Activated CD4-positive, alpha-beta T cell treated with anti-CD3 and anti-CD28 coated beads, Interleukin-2, amount 10 ng/mL, durations not matched to agents 7 days and 5 days (primary cell): ENCODE data around the gene MOB3B. TPM values are rescaled to one million over a fixed set of nuclear protein-coding genes. Genes with fewer than 3 reads are reported as not detected.

Experiments used
- CTCF ChIA-PET: fragments of 350-600 bp; sonication (Branson Sonifier 250); formaldehyde crosslinking; loops from one replicate; lab custom pipeline; 2021; ENCODE audit warnings: antibody characterized with exemption; lab: Charles Lee
- POLR2A ChIA-PET: fragments of 350-600 bp; sonication (Branson Sonifier 250); formaldehyde crosslinking; loops from one replicate; lab custom pipeline; 2021; ENCODE audit warnings: antibody characterized with exemption; lab: Charles Lee
- DNase-seq: peaks from one replicate; pipeline ENCODE4 v3.0.0-alpha.2; 2020
- H3K27ac Mint-ChIP-seq: one replicate; pipeline ENCODE4 v1.8.0; 2021; ENCODE audit warnings: mild to moderate bottlenecking, moderate library complexity, mixed read lengths
- H3K27me3 Mint-ChIP-seq: one replicate; pipeline ENCODE4 v1.8.0; 2021; ENCODE audit warnings: mixed read lengths
- H3K36me3 Mint-ChIP-seq: one replicate; pipeline ENCODE4 v1.8.0; 2021; ENCODE audit warnings: low read depth, mixed read lengths
- H3K4me1 Mint-ChIP-seq: one replicate; pipeline ENCODE4 v1.8.0; 2021; ENCODE audit warnings: mixed read lengths
- H3K4me3 Mint-ChIP-seq: one replicate; pipeline ENCODE4 v1.8.0; 2021; ENCODE audit warnings: mild to moderate bottlenecking, moderate library complexity, mixed read lengths
- H3K9me3 Mint-ChIP-seq: one replicate; pipeline ENCODE4 v1.8.0; 2021; ENCODE audit warnings: mixed read lengths
- total RNA-seq, 2 experiments: library from RNA; stranded (reverse); gene quantifications; one replicate each; pipeline ENCODE4 v1.2.3, GENCODE V29; 2021

MOB3B gene
- total RNA-seq, 2 experiments from 2014 or later = 0.62 to 0.71 TPM

- H3K9me3 Mint-ChIP-seq = no peaks in the 10 kb centered on the region
- CTCF ChIA-PET = no interaction called here
- no peaks in the 10 kb centered on the region for H3K4me1 Mint-ChIP-seq
- H3K27ac Mint-ChIP-seq = no peak overlapping the region
- POLR2A ChIA-PET = no interaction called here
- DNase-seq = no peak
- H3K27me3 Mint-ChIP-seq = no peaks in the 10 kb centered on the region
- no peaks in the 10 kb centered on the region for H3K36me3 Mint-ChIP-seq
- no peak overlapping the region for H3K4me3 Mint-ChIP-seq
Measured at GRCh38 chr9:27412081-27412480, 117.5 kb downstream of the MOB3B start.

GRCh38 chr9:27408482-27408881 is 121.1 kb downstream of the MOB3B start:
- H3K27ac Mint-ChIP-seq = no peak overlapping the region
- no peak for DNase-seq
- ChIA-PET CTCF (no interaction called here), POLR2A (no interaction called here)
- no peak overlapping the region for H3K4me3 Mint-ChIP-seq
- no peaks in the 10 kb centered on the region for H3K27me3 Mint-ChIP-seq
- H3K9me3 Mint-ChIP-seq = peaks cover 4% of the 10 kb centered on the region
- no peaks in the 10 kb centered on the region for H3K4me1 Mint-ChIP-seq
- no peaks in the 10 kb centered on the region for H3K36me3 Mint-ChIP-seq

GRCh38 chr9:27408001-27408400 is 121.6 kb downstream of the MOB3B start:
- CTCF ChIA-PET = no interaction called here
- Mint-ChIP-seq H3K36me3 (no peaks in the 10 kb centered on the region), H3K9me3 (peaks cover 4% of the 10 kb centered on the region), H3K4me3 (no peak overlapping the region), H3K27ac (no peak overlapping the region), H3K27me3 (no peaks in the 10 kb centered on the region), H3K4me1 (no peaks in the 10 kb centered on the region)
- POLR2A ChIA-PET = no interaction called here
- no peak for DNase-seq

- Mint-ChIP-seq H3K9me3 (peaks cover 4% of the 10 kb centered on the region), H3K4me1 (no peaks in the 10 kb centered on the region), H3K4me3 (no peak overlapping the region), H3K36me3 (no peaks in the 10 kb centered on the region), H3K27ac (no peak overlapping the region), H3K27me3 (no peaks in the 10 kb centered on the region)
- no peak for DNase-seq
- CTCF ChIA-PET = no interaction called here
- POLR2A ChIA-PET = no interaction called here
Measured at GRCh38 chr9:27407491-27407890, 122.1 kb downstream of the MOB3B start.

- H3K36me3 Mint-ChIP-seq = no peaks in the 10 kb centered on the region
- no peak for DNase-seq
- peaks cover 4% of the 10 kb centered on the region for H3K27me3 Mint-ChIP-seq
- ChIA-PET POLR2A (no interaction called here), CTCF (no interaction called here)
- H3K27ac Mint-ChIP-seq = no peak overlapping the region
- peaks cover 4% of the 10 kb centered on the region for H3K9me3 Mint-ChIP-seq
- no peaks in the 10 kb centered on the region for H3K4me1 Mint-ChIP-seq
- H3K4me3 Mint-ChIP-seq = no peak overlapping the region
Measured at GRCh38 chr9:27404661-27405060, 125.0 kb downstream of the MOB3B start.

- Mint-ChIP-seq H3K27ac (no peak overlapping the region), H3K27me3 (peaks cover 4% of the 10 kb centered on the region), H3K9me3 (peaks cover 4% of the 10 kb centered on the region), H3K4me1 (no peaks in the 10 kb centered on the region), H3K36me3 (no peaks in the 10 kb centered on the region), H3K4me3 (no peak overlapping the region)
- no peak for DNase-seq
- ChIA-PET CTCF (no interaction called here), POLR2A (no interaction called here)
Measured at GRCh38 chr9:27402626-27403025, 127.0 kb downstream of the MOB3B start.

- ChIA-PET POLR2A (no interaction called here), CTCF (no interaction called here)
- no peak for DNase-seq
- Mint-ChIP-seq H3K4me1 (no peaks in the 10 kb centered on the region), H3K4me3 (no peak overlapping the region), H3K36me3 (no peaks in the 10 kb centered on the region), H3K9me3 (no peaks in the 10 kb centered on the region), H3K27ac (no peak overlapping the region), H3K27me3 (peaks cover 10% of the 10 kb centered on the region)
Measured at GRCh38 chr9:27400334-27400880, 129.2 kb downstream of the MOB3B start.

GRCh38 chr9:27398982-27399653 is 130.5 kb downstream of the MOB3B start:
- no peak overlapping the region for H3K4me3 Mint-ChIP-seq
- H3K9me3 Mint-ChIP-seq = no peaks in the 10 kb centered on the region
- POLR2A ChIA-PET = no interaction called here
- no peaks in the 10 kb centered on the region for H3K4me1 Mint-ChIP-seq
- no peaks in the 10 kb centered on the region for H3K36me3 Mint-ChIP-seq
- H3K27ac Mint-ChIP-seq = no peak overlapping the region
- H3K27me3 Mint-ChIP-seq = peaks cover 13% of the 10 kb centered on the region
- CTCF ChIA-PET = no interaction called here
- no peak for DNase-seq

- Mint-ChIP-seq H3K27me3 (peaks cover 16% of the 10 kb centered on the region), H3K9me3 (no peaks in the 10 kb centered on the region), H3K27ac (no peak overlapping the region), H3K4me3 (no peak overlapping the region), H3K4me1 (no peaks in the 10 kb centered on the region), H3K36me3 (no peaks in the 10 kb centered on the region)
- CTCF ChIA-PET = no interaction called here
- POLR2A ChIA-PET = no interaction called here
- DNase-seq = no peak
Measured at GRCh38 chr9:27396495-27396894, 133.1 kb downstream of the MOB3B start.

GRCh38 chr9:27395484-27395921 is 134.1 kb downstream of the MOB3B start:
- ChIA-PET CTCF (no interaction called here), POLR2A (no interaction called here)
- H3K4me1 Mint-ChIP-seq = no peaks in the 10 kb centered on the region
- peaks cover 16% of the 10 kb centered on the region for H3K27me3 Mint-ChIP-seq
- no peaks in the 10 kb centered on the region for H3K9me3 Mint-ChIP-seq
- H3K36me3 Mint-ChIP-seq = no peaks in the 10 kb centered on the region
- DNase-seq = no peak
- no peak overlapping the region for H3K27ac Mint-ChIP-seq
- no peak overlapping the region for H3K4me3 Mint-ChIP-seq

- POLR2A ChIA-PET = interaction anchor here (0.7 kb wide), 1 partner anchor 396 kb away, joined by 4 read pairs; no protein-coding TSS in a partner anchor
- Mint-ChIP-seq H3K27me3 (peaks cover 14% of the 10 kb centered on the region), H3K4me1 (no peaks in the 10 kb centered on the region), H3K9me3 (no peaks in the 10 kb centered on the region), H3K36me3 (no peaks in the 10 kb centered on the region), H3K27ac (no peak overlapping the region), H3K4me3 (no peak overlapping the region)
- CTCF ChIA-PET = no interaction called here
- no peak for DNase-seq
Measured at GRCh38 chr9:27394826-27395201, 134.8 kb downstream of the MOB3B start.

GRCh38 chr9:27394154-27394825 is 135.3 kb downstream of the MOB3B start:
- no peak overlapping the region for H3K4me3 Mint-ChIP-seq
- no peak for DNase-seq
- H3K9me3 Mint-ChIP-seq = no peaks in the 10 kb centered on the region
- ChIA-PET POLR2A (interaction anchor here (0.7 kb wide), 1 partner anchor 397 kb away, joined by 4 read pairs; no protein-coding TSS in a partner anchor), CTCF (interaction anchor here (0.7 to 1.1 kb wide), 2 partner anchors 13 to 285 kb away, joined by 3 read pairs; no protein-coding TSS in a partner anchor)
- H3K27me3 Mint-ChIP-seq = peaks cover 15% of the 10 kb centered on the region
- no peak overlapping the region for H3K27ac Mint-ChIP-seq
- H3K4me1 Mint-ChIP-seq = no peaks in the 10 kb centered on the region
- H3K36me3 Mint-ChIP-seq = no peaks in the 10 kb centered on the region

GRCh38 chr9:27393054-27393846 is 136.4 kb downstream of the MOB3B start:
- H3K27me3 Mint-ChIP-seq = peaks cover 17% of the 10 kb centered on the region
- POLR2A ChIA-PET = no interaction called here
- DNase-seq = no peak
- H3K27ac Mint-ChIP-seq = no peak overlapping the region
- CTCF ChIA-PET = interaction anchor here (1.1 kb wide), 1 partner anchor 12 kb away, joined by 3 read pairs; no protein-coding TSS in a partner anchor
- no peaks in the 10 kb centered on the region for H3K4me1 Mint-ChIP-seq
- no peaks in the 10 kb centered on the region for H3K36me3 Mint-ChIP-seq
- H3K9me3 Mint-ChIP-seq = no peaks in the 10 kb centered on the region
- no peak overlapping the region for H3K4me3 Mint-ChIP-seq
